K562 (cell line): ENCODE measurements around the gene PIP5KL1. TPM values are rescaled to one million over a fixed set of nuclear protein-coding genes. Genes with fewer than 3 reads are reported as not detected.

ENCODE experiments used
- ASH1L ChIP-seq: fragments of 450-650 bp; IDR thresholded peaks from 2 replicates; pipeline ENCODE4 v1.6.1; 2018; ENCODE audit warnings: borderline replicate concordance, mild to moderate bottlenecking, low read depth; ENCODE audit not compliant: partially characterized antibody
- ATF7 ChIP-seq: fragments of 450-650 bp; IDR thresholded peaks from 2 replicates; pipeline ENCODE4 v1.7.1; 2014; ENCODE audit warnings: mild to moderate bottlenecking, moderate library complexity
- CAMTA2 ChIP-seq: fragments of 250-450 bp; sonication (Bioruptor Pico); conservative IDR thresholded peaks from 2 replicates; pipeline ENCODE4 v1.5.1; 2022
- CREM ChIP-seq: IDR thresholded peaks from 2 replicates; pipeline ENCODE4 v1.6.1; 2014; ENCODE audit warnings: antibody characterized with exemption, low read depth
- DMBX1 ChIP-seq: fragments of 250-450 bp; sonication (Bioruptor Pico); IDR thresholded peaks from 2 replicates; pipeline ENCODE4 v1.8.0; 2022; ENCODE audit warnings: inconsistent platforms, mild to moderate bottlenecking, moderate library complexity, borderline replicate concordance
- GATA2 ChIP-seq: sonication (generic); formaldehyde crosslinking; IDR thresholded peaks from 2 replicates; pipeline ENCODE4 v1.4.0; 2020; ENCODE audit warnings: mild to moderate bottlenecking, missing genetic modification reagents
- GATAD2A ChIP-seq: fragments of 450-650 bp; IDR thresholded peaks from 2 replicates; pipeline ENCODE4 v1.6.1; 2017
- HDAC1 ChIP-seq, 2 experiments: fragments of 450-650 bp; IDR thresholded peaks; 2 replicates each; pipeline ENCODE4 v1.6.1; 2016 to 2017; ENCODE audit warnings: inconsistent platforms in 1 of 2, mild to moderate bottlenecking in 1 of 2, moderate library complexity in 1 of 2
- HOMEZ ChIP-seq: fragments of 250-450 bp; sonication (Bioruptor Pico); IDR thresholded peaks from 2 replicates; pipeline ENCODE4 v1.4.0; 2020; ENCODE audit warnings: mild to moderate bottlenecking, moderate library complexity
- MITF ChIP-seq: IDR thresholded peaks from 2 replicates; pipeline ENCODE4 v1.6.1; 2014; ENCODE audit warnings: antibody characterized with exemption
- NFIC ChIP-seq: fragments of 450-650 bp; IDR thresholded peaks from 2 replicates; pipeline ENCODE4 v1.6.1; 2017; ENCODE audit warnings: mild to moderate bottlenecking, inconsistent platforms
- NR2F6 ChIP-seq: fragments of 450-650 bp; formaldehyde crosslinking; IDR thresholded peaks from 2 replicates; pipeline ENCODE4 v1.4.0; 2020; ENCODE audit warnings: mild to moderate bottlenecking
- PURB ChIP-seq: sonication (generic); formaldehyde crosslinking; IDR thresholded peaks from 2 replicates; pipeline ENCODE4 v1.9.0; 2021; ENCODE audit warnings: low read depth, mild to moderate bottlenecking, missing genetic modification reagents
- REST ChIP-seq, 2 experiments: fragments of 450-650 bp; formaldehyde crosslinking in 1 of 2; IDR thresholded peaks; 2 replicates each; pipeline versions ENCODE4 v1.4.0 to v1.6.1; 2014 to 2020; ENCODE audit warnings: mild to moderate bottlenecking in 2 of 2, borderline replicate concordance in 1 of 2, low read depth in 1 of 2
- USF2 ChIP-seq: sonication (generic); formaldehyde crosslinking; IDR thresholded peaks from 2 replicates; pipeline ENCODE4 v1.5.0; 2020; ENCODE audit warnings: missing genetic modification reagents
- ZNF764 ChIP-seq: fragments of 250-450 bp; sonication (Bioruptor Pico); IDR thresholded peaks from 2 replicates; pipeline ENCODE4 v1.4.0; 2020; ENCODE audit warnings: low read depth, mild to moderate bottlenecking, moderate library complexity
- polyA plus RNA-seq, 8 experiments: library from polyadenylated mRNA; depleted of rRNA in 4 of 8; stranded (reverse) in 5 of 8; unstranded in 3 of 8; fragments of >200 nt; fragmentation: Nextera tagmentation in 2 of 8; fragmentation: Illumina TruSeq in 1 of 8; extraction: Ambion mirVana in 2 of 8; extraction: Trizol in 1 of 8; gene quantifications; 2 replicates each; pipeline versions ENCODE4 v1.2.1 to v1.2.3, GENCODE V29; 2011 to 2014; ENCODE audit warnings: inconsistent platforms in 1 of 8, missing spikeins in 1 of 8
- total RNA-seq, 7 experiments: library from RNA; depleted of rRNA in 6 of 7; stranded (reverse); fragments of >200 nt in 6 of 7; fragmentation: Illumina TruSeq in 2 of 7; extraction: Trizol in 2 of 7; gene quantifications; 2 replicates each; pipeline versions ENCODE4 v1.2.1 to v1.2.3, GENCODE V29; 2011 to 2021; ENCODE audit warnings: low replicate concordance in 1 of 7

Gene PIP5KL1
- total and polyA plus RNA-seq, 9 of the 15 experiments (the other 6 are each of a cell fraction or from before 2014, with no cell fraction given): 0.18 to 4.8 (median 1.2) TPM

- TF ChIP-seq USF2: 0 out of 2 replicates have a peak, but pooled peaks have one; percentile 11
- TF ChIP-seq NR2F6 (CRISPR knock-in tag): no peak
- TF ChIP-seq DMBX1 (CRISPR knock-in tag): no peak
- no peak for TF ChIP-seq NFIC
- TF ChIP-seq GATAD2A: peak; percentile 80
- TF ChIP-seq MITF: no peak
- no peak for TF ChIP-seq PURB (CRISPR knock-in tag)
- TF ChIP-seq GATA2: no peak
- TF ChIP-seq ASH1L: no peak
- no peak for TF ChIP-seq HOMEZ (CRISPR knock-in tag)
- TF ChIP-seq HDAC1 (IDR thresholded peaks at IDR 0.05): peak in 1 of 2 experiments; percentile 26; a peak in 1 of 4 replicates
- TF ChIP-seq REST (IDR thresholded peaks at IDR 0.05; ENCODE audit: borderline replicate concordance): peak; percentile 50
- no peak for TF ChIP-seq REST (CRISPR knock-in tag; IDR thresholded peaks at IDR 0.05; ENCODE audit: low read depth)
- TF ChIP-seq ZNF764: no peak
- no peak for TF ChIP-seq CAMTA2
- no peak for TF ChIP-seq CREM
- no peak for TF ChIP-seq ATF7
These were observed 11.8 kb upstream of the PIP5KL1 start (continued) for GRCh38 chr9:127942216-127943010.
